Endothelial cell of umbilical vein (primary cell): ENCODE measurements around the gene CIAPIN1. TPM values are rescaled to one million over a fixed set of nuclear protein-coding genes. Genes with fewer than 3 reads are reported as not detected.

ENCODE experiments used
- BruUV-seq: library from RNA; stranded (reverse); fragments of 400-500 nt; replicated peaks from 2 replicates; lab custom pipeline; 2021; lab: Mats Ljungman, UMichigan
- CTCF ChIA-PET: fragments of 300-600, 350-600 bp; sonication (Branson Sonifier 250); formaldehyde crosslinking; loops from one replicate; lab custom pipeline; 2021; ENCODE audit warnings: antibody characterized with exemption, inconsistent platforms; lab: Charles Lee
- POLR2A ChIA-PET: fragments of 300-600, 350-600 bp; sonication (Branson Sonifier 250); formaldehyde crosslinking; loops from one replicate; lab custom pipeline; 2021; ENCODE audit warnings: antibody characterized with exemption, inconsistent platforms; lab: Charles Lee
- DNase-seq: peaks from one replicate; pipeline ENCODE4 v3.0.0-alpha.2; 2011; ENCODE audit warnings: low read depth, low spot score
- FAIRE-seq: peaks from 2 replicates; lab custom pipeline; 2011; peaks lifted over from hg19 to GRCh38; lab: Jason Lieb, UNC
- H2AFZ ChIP-seq: 2 replicates; pipeline ENCODE4 v1.6.0; 2012; ENCODE audit warnings: low read depth, low read length, control low read depth, inconsistent platforms
- H3K27ac ChIP-seq: 2 replicates; pipeline ENCODE4 v1.5.1; 2011; ENCODE audit warnings: low read depth, mild to moderate bottlenecking, control low read depth, low read length, moderate library complexity; ENCODE audit not compliant: insufficient read depth
- H3K27me3 ChIP-seq, 2 experiments: 2 replicates each; pipeline versions ENCODE4 v1.6.0 to v1.6.1; 2011; ENCODE audit warnings: low read length in 2 of 2, mixed read lengths in 1 of 2; ENCODE audit not compliant: control insufficient read depth in 2 of 2, insufficient read depth in 2 of 2
- H3K36me3 ChIP-seq, 2 experiments: 2 replicates in 1 of 2; 3 replicates in 1 of 2; pipeline ENCODE4 v1.5.1; 2011; ENCODE audit warnings: low read length in 2 of 2, mild to moderate bottlenecking in 1 of 2, moderate library complexity in 1 of 2; ENCODE audit not compliant: control insufficient read depth in 2 of 2, insufficient read depth in 2 of 2; ENCODE audit errors: extremely low read depth in 1 of 2
- H3K4me1 ChIP-seq: 3 replicates; pipeline ENCODE4 v1.5.1; 2011; ENCODE audit warnings: mild to moderate bottlenecking, low read length; ENCODE audit not compliant: control insufficient read depth, insufficient read depth; ENCODE audit errors: extremely low read depth
- H3K4me2 ChIP-seq: 2 replicates; pipeline ENCODE4 v1.6.1; 2011; ENCODE audit warnings: low read length, control low read depth, mixed read lengths; ENCODE audit not compliant: insufficient read depth
- H3K4me3 ChIP-seq, 3 experiments: fragments of 200-600 bp in 1 of 3; sonication (generic), shearing (Covaris generic) in 1 of 3; replicated peaks in 1 of 3; 2 replicates each; pipeline ENCODE4 v1.5.1; 2011 to 2016; ENCODE audit warnings: control low read depth in 3 of 3, low read length in 3 of 3, mild to moderate bottlenecking in 2 of 3, inconsistent platforms in 1 of 3, low read depth in 1 of 3, moderate library complexity in 1 of 3; ENCODE audit not compliant: insufficient read depth in 1 of 3
- H3K79me2 ChIP-seq: 2 replicates; pipeline ENCODE4 v1.6.0; 2012; ENCODE audit warnings: low read length, inconsistent platforms; ENCODE audit not compliant: control insufficient read depth, insufficient read depth
- H3K9ac ChIP-seq: replicated peaks from 2 replicates; pipeline ENCODE3; 2011; ENCODE audit warnings: low read length, control low read depth; ENCODE audit not compliant: insufficient read depth; ENCODE audit errors: extremely low read depth
- H3K9me1 ChIP-seq: replicated peaks from 3 replicates; pipeline ENCODE4 v1.6.0; 2011; ENCODE audit warnings: mild to moderate bottlenecking, low read length; ENCODE audit not compliant: control insufficient read depth, insufficient read depth; ENCODE audit errors: extremely low read depth
- H3K9me3 ChIP-seq: replicated peaks from 2 replicates; pipeline ENCODE4 v1.5.1; 2012; ENCODE audit warnings: low read length, inconsistent platforms; ENCODE audit not compliant: control insufficient read depth, insufficient read depth
- H4K20me1 ChIP-seq: replicated peaks from 2 replicates; pipeline ENCODE3; 2011; ENCODE audit warnings: mild to moderate bottlenecking, low read length; ENCODE audit not compliant: control insufficient read depth, insufficient read depth; ENCODE audit errors: extremely low read depth
- CTCF ChIP-seq, 2 donors: IDR thresholded peaks; 1 replicate in 1 of 2; 2 replicates in 1 of 2; pipeline ENCODE4 v1.5.1; 2011; ENCODE audit warnings: low read length in 2 of 2, mild to moderate bottlenecking in 2 of 2, moderate library complexity in 2 of 2, control low read depth in 1 of 2, inconsistent platforms in 1 of 2, low read depth in 1 of 2; ENCODE audit not compliant: insufficient read depth in 1 of 2; ENCODE audit errors: extremely low read depth in 1 of 2
- EZH2 ChIP-seq: IDR thresholded peaks from 2 replicates; pipeline ENCODE4 v1.6.1; 2012; ENCODE audit warnings: borderline replicate concordance, low read depth, mild to moderate bottlenecking, moderate library complexity, low read length, inconsistent platforms; ENCODE audit not compliant: severe bottlenecking
- FOS ChIP-seq: IDR thresholded peaks from 2 replicates; pipeline ENCODE4 v1.6.1; 2011; ENCODE audit warnings: mild to moderate bottlenecking, low read length, moderate library complexity, borderline replicate concordance; ENCODE audit not compliant: insufficient read depth
- GATA2 ChIP-seq: IDR thresholded peaks from 2 replicates; pipeline ENCODE4 v1.7.0; 2011; ENCODE audit warnings: low read depth, mild to moderate bottlenecking, moderate library complexity, mixed read lengths, low read length; ENCODE audit not compliant: insufficient read length, insufficient read depth
- JUN ChIP-seq: IDR thresholded peaks from 2 replicates; pipeline ENCODE4 v1.6.1; 2011; ENCODE audit warnings: borderline replicate concordance, low read depth; ENCODE audit not compliant: insufficient read length, insufficient read depth
- MAX ChIP-seq: IDR thresholded peaks from 2 replicates; pipeline ENCODE4 v1.6.1; 2011; ENCODE audit not compliant: insufficient read depth, insufficient read length
- MYC ChIP-seq: IDR thresholded peaks from one replicate; pipeline ENCODE4 v1.6.1; 2011; ENCODE audit warnings: mild to moderate bottlenecking, low read depth, low read length
- POLR2A ChIP-seq: IDR thresholded peaks from 2 replicates; pipeline ENCODE4 v1.6.1; 2012; ENCODE audit warnings: low read depth, mild to moderate bottlenecking, control low read depth, low read length
- POLR2AphosphoS5 ChIP-seq: IDR thresholded peaks from 2 replicates; pipeline ENCODE4 v1.6.1; 2012; ENCODE audit warnings: low read depth, mild to moderate bottlenecking, control low read depth, low read length, moderate library complexity; ENCODE audit not compliant: insufficient read depth
- dilution Hi-C: fragments of 300-500 bp; cut with MboI; formaldehyde crosslinking; loops from one replicate; pipeline ENCODE4 v1.15.0; 2019; ENCODE audit warnings: low sequenced_read_pairs; ENCODE audit not compliant: extremely low pct_ligation_motif_present
- intact Hi-C: fragments of 100-400 bp; cut with micrococcal nuclease; formaldehyde crosslinking; loops from one replicate; pipeline ENCODE4 v1.10.0; 2022
- polyA plus RNA-seq, 4 experiments: library from polyadenylated mRNA; depleted of rRNA in 3 of 4; stranded (reverse) in 3 of 4; unstranded in 1 of 4; fragments of >200 nt; gene quantifications; 2 replicates each; pipeline versions ENCODE4 v1.2.1 to v1.2.3, GENCODE V29; 2011 to 2012; ENCODE audit warnings: missing spikeins in 1 of 4
- total RNA-seq: library from RNA; stranded (reverse); gene quantifications from 2 replicates; pipeline ENCODE4 v1.2.3, GENCODE V29; 2021

CIAPIN1 gene
- total and polyA plus RNA-seq, 2 donors (not counting 3 experiments of a cell fraction or from before 2014, with no cell fraction given): 74.6 to 77.9 TPM

GRCh38 chr16:57403965-57404817 is 43.0 kb downstream of the CIAPIN1 start, which contains the start of gene CCL17:
Gene CCL17 (plus strand): TSS chr16:57404767. CDS start chr16:57413933, 9,166 bp downstream.
- POLR2A ChIA-PET: no interaction called here
- FAIRE-seq: no peak
- peaks cover 0 to 3% of the 10 kb centered on the region in 2 experiments for H3K27me3 ChIP-seq
- BruUV-seq: no TSS peak
- CTCF ChIA-PET: interaction anchor here (1.4 to 1.8 kb wide), 3 partner anchors 9 to 86 kb away, joined by 3 to 17 read pairs (median 5); no protein-coding TSS in a partner anchor
- intact Hi-C loops (no loop called here), dilution Hi-C loops (loop anchor here (25.0 kb wide), 1 partner anchor 92 kb away; no protein-coding TSS in a partner anchor)
- no peak for TF ChIP-seq CTCF (IDR thresholded peaks at IDR 0.05; ENCODE audit: extremely low read depth in 1 of 2, insufficient read depth in 1 of 2, low read depth in 1 of 2, low read length in 2 of 2)
- no peak for TF ChIP-seq JUN
- TF ChIP-seq FOS: no peak
- TF ChIP-seq GATA2: no peak
- no peak for TF ChIP-seq POLR2A
- no peak for TF ChIP-seq MYC
- no peak for TF ChIP-seq EZH2
- no peak for TF ChIP-seq MAX
- TF ChIP-seq POLR2AphosphoS5: no peak
- no peak for DNase-seq
- H3K9me1 ChIP-seq: no peaks in the 10 kb centered on the region
- no peak within 1 kb of the TSS for H3K9ac ChIP-seq
- no peaks in the 10 kb centered on the region for H3K9me3 ChIP-seq
- peaks cover 5% of the 10 kb centered on the region for H3K4me1 ChIP-seq
- no peaks in the 10 kb centered on the region for H4K20me1 ChIP-seq
- H3K36me3 ChIP-seq: no peaks in the 10 kb centered on the region
- no peak within 1 kb of the TSS for H3K27ac ChIP-seq
- H3K4me2 ChIP-seq: no peak within 1 kb of the TSS
- no peaks in the 10 kb centered on the region for H3K79me2 ChIP-seq
- H3K4me3 ChIP-seq: no peak within 1 kb of the TSS
- no peak within 1 kb of the TSS for H2AFZ ChIP-seq
